SK-N-SH (cell line): ENCODE results near the gene ISX. TPM values are rescaled to one million over a fixed set of nuclear protein-coding genes. Genes with fewer than 3 reads are reported as not detected.

ENCODE experiments used
- CTCF ChIA-PET: fragments of 300-600, 350-600 bp; formaldehyde crosslinking; extraction: SDS; loops from one replicate; lab custom pipeline; 2021; lab: Yijun Ruan, JAX
- POLR2A ChIA-PET: fragments of 350-600 bp; sonication (Branson Sonifier 250); formaldehyde crosslinking; extraction: SDS; loops from one replicate; lab custom pipeline; 2020; ENCODE audit warnings: antibody characterized with exemption, inconsistent platforms; lab: Yijun Ruan, JAX
- DNase-seq: peaks from one replicate; pipeline ENCODE4 v3.0.0; 2012
- H2AFZ ChIP-seq: fragments of 200-600 bp; sonication (generic); 2 replicates; pipeline ENCODE4 v1.8.1; 2016; ENCODE audit warnings: antibody characterized with exemption, mild to moderate bottlenecking, low read depth
- H3F3A ChIP-seq: fragments of 200-600 bp; sonication (generic); replicated peaks from 2 replicates; pipeline ENCODE3; 2016; ENCODE audit warnings: antibody characterized with exemption, mild to moderate bottlenecking; ENCODE audit not compliant: insufficient read depth
- H3K27ac ChIP-seq, 2 experiments: fragments of 200-500 bp in 1 of 2; fragments of 200-600 bp in 1 of 2; sonication (Bioruptor generic) in 1 of 2; sonication (generic), shearing (Covaris generic) in 1 of 2; 2 replicates each; pipeline versions ENCODE4 v1.5.1 to v1.6.1; 2014 to 2016; ENCODE audit warnings: low read depth in 2 of 2, inconsistent platforms in 1 of 2, low read length in 1 of 2, mild to moderate bottlenecking in 1 of 2, mixed read lengths in 1 of 2
- H3K27me3 ChIP-seq: fragments of 200-600 bp; sonication (generic), shearing (Covaris generic); 2 replicates; pipeline ENCODE4 v1.6.1; 2016; ENCODE audit warnings: mixed run types; ENCODE audit not compliant: insufficient read depth
- H3K36me3 ChIP-seq, 2 experiments: fragments of 200-500 bp in 1 of 2; fragments of 200-600 bp in 1 of 2; sonication (Bioruptor generic) in 1 of 2; sonication (generic) in 1 of 2; replicated peaks in 1 of 2; 2 replicates each; pipeline versions ENCODE3 to v1.5.1; 2014 to 2016; ENCODE audit warnings: low read length in 1 of 2, mild to moderate bottlenecking in 1 of 2; ENCODE audit not compliant: insufficient read depth in 2 of 2, control insufficient read depth in 1 of 2
- H3K4me1 ChIP-seq, 2 experiments: fragments of 200-500 bp in 1 of 2; fragments of 200-600 bp in 1 of 2; sonication (Bioruptor generic) in 1 of 2; sonication (generic), shearing (Covaris generic) in 1 of 2; 2 replicates each; pipeline versions ENCODE4 v1.5.1 to v1.6.1; 2014 to 2016; ENCODE audit warnings: low read depth in 1 of 2, low read length in 1 of 2, mixed run types in 1 of 2; ENCODE audit not compliant: insufficient read depth in 2 of 2, control insufficient read depth in 1 of 2
- H3K4me2 ChIP-seq: fragments of 200-600 bp; sonication (generic), shearing (Covaris generic); 2 replicates; pipeline ENCODE4 v1.6.1; 2017; ENCODE audit warnings: mixed run types
- H3K4me3 ChIP-seq, 2 experiments: fragments of 200-500 bp in 1 of 2; fragments of 200-600 bp in 1 of 2; sonication (Bioruptor generic) in 1 of 2; sonication (generic), shearing (Covaris generic) in 1 of 2; 2 replicates each; pipeline versions ENCODE4 v1.5.1 to v1.8.1; 2014 to 2016; ENCODE audit warnings: low read depth in 2 of 2, inconsistent platforms in 1 of 2, low read length in 1 of 2, mild to moderate bottlenecking in 1 of 2, mixed read lengths in 1 of 2, moderate library complexity in 1 of 2
- H3K79me2 ChIP-seq: fragments of 200-600 bp; sonication (generic); 2 replicates; pipeline ENCODE4 v1.8.1; 2017; ENCODE audit warnings: mild to moderate bottlenecking; ENCODE audit not compliant: insufficient read depth
- H3K9ac ChIP-seq: fragments of 200-600 bp; sonication (generic); 2 replicates; pipeline ENCODE4 v1.6.1; 2017; ENCODE audit warnings: mixed run types
- H3K9me2 ChIP-seq: fragments of 200-600 bp; sonication (generic); 2 replicates; pipeline ENCODE4 v1.6.1; 2017; ENCODE audit warnings: mixed run types
- H3K9me3 ChIP-seq: fragments of 200-600 bp; sonication (generic); 2 replicates; pipeline ENCODE4 v1.6.1; 2017; ENCODE audit warnings: mixed run types, mild to moderate bottlenecking, moderate library complexity
- H4K20me1 ChIP-seq: fragments of 200-600 bp; sonication (generic); 2 replicates; pipeline ENCODE4 v1.6.1; 2017; ENCODE audit warnings: mild to moderate bottlenecking, mixed run types; ENCODE audit not compliant: insufficient read depth
- ELF1 ChIP-seq: IDR thresholded peaks from 2 replicates; pipeline ENCODE4 v1.4.0; 2012
- FOSL2 ChIP-seq: IDR thresholded peaks from 2 replicates; pipeline ENCODE4 v1.4.0; 2012; ENCODE audit warnings: low read depth, mild to moderate bottlenecking, moderate library complexity, borderline replicate concordance
- FOXM1 ChIP-seq: IDR thresholded peaks from 2 replicates; pipeline ENCODE4 v1.4.0; 2012; ENCODE audit warnings: low read depth, mild to moderate bottlenecking
- GATA2 ChIP-seq: sonication (generic); formaldehyde crosslinking; IDR thresholded peaks from 2 replicates; pipeline ENCODE4 v1.5.0; 2020; ENCODE audit warnings: mild to moderate bottlenecking, missing genetic modification reagents
- SMC3 ChIP-seq: IDR thresholded peaks from 2 replicates; pipeline ENCODE4 v1.6.1; 2012; ENCODE audit warnings: low read depth, low read length, improper control_type of control experiment
- TAF1 ChIP-seq: IDR thresholded peaks from 2 replicates; pipeline ENCODE4 v1.6.1; 2012; ENCODE audit warnings: low read depth, mild to moderate bottlenecking, low read length, moderate library complexity, borderline replicate concordance
- TCF12 ChIP-seq: IDR thresholded peaks from 2 replicates; pipeline ENCODE4 v1.4.0; 2012
- TEAD4 ChIP-seq: IDR thresholded peaks from 2 replicates; pipeline ENCODE4 v1.4.0; 2012; ENCODE audit warnings: mild to moderate bottlenecking, borderline replicate concordance; ENCODE audit not compliant: insufficient read depth
- WGBS: methylation state at CpG from one replicate; pipeline ENCODE4 v1.1.6; 2017; ENCODE audit warnings: low lambda C conversion rate; 5-methylcytosine and 5-hydroxymethylcytosine counted together
- polyA plus RNA-seq, 3 experiments: library from polyadenylated mRNA; depleted of rRNA; stranded (reverse); fragments of >200 nt; gene quantifications; 2 replicates each; pipeline ENCODE4 v1.2.3, GENCODE V29; 2012
- TF ChIP-seq, protein P1 (sequence below): IDR thresholded peaks from 2 replicates; pipeline ENCODE4 v1.6.1; 2012; ENCODE audit warnings: mild to moderate bottlenecking, low read depth, low read length, moderate library complexity

The ISX gene
- polyA plus RNA-seq, 1 of the 3 experiments (the other 2 are of a cell fraction), result not detected

DNA sequence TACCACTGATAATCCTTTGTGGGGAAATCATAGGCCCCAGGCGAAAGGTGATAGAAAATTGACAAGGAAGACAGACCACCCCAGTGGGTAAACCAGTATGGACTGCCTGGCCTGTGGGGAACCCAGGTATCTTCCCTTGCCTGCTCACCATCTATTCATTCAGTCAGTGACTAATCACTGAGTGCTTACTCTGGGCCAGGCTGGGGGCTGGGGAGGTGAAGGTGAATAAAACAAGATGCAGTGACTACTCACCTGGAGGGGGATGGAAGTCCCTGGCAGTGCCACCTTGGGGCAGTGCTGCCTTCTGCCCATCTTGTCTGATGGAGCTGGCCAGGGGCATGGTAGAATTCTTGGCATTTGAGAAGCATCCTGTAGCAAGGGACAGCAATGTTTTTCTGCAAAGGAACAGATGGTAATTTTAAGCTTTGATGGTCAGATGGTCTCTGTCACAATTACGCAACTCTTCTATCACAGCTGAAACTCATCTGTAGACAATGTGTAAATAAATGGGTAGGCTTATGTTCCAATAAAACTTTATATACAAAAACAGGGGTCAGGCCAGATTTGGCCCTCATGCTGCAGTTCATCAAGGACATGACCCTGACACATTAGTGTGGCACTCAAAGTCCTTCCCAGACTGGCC, 4.6 kb downstream of the ISX start:
- CTCF ChIA-PET, result interaction anchor here (1.1 to 1.2 kb wide), 2 partner anchors 84 to 959 kb away, joined by 3 to 4 read pairs; no protein-coding TSS in a partner anchor
- POLR2A ChIA-PET, result no interaction called here
- Histone ChIP-seq H3K27ac (no peak overlapping the region), H3K9me3 (no peaks in the 10 kb centered on the region), H3K27me3 (no peaks in the 10 kb centered on the region), H3K4me3 (no peak overlapping the region), H3K4me1 (no peaks in the 10 kb centered on the region)
- TF ChIP-seq TEAD4, result no peak
- no peak for TF ChIP-seq SMC3
- TF ChIP-seq TCF12, result no peak
- no peak for TF ChIP-seq GATA2
- TF ChIP-seq TAF1, result no peak
- TF ChIP-seq, protein P1, sequence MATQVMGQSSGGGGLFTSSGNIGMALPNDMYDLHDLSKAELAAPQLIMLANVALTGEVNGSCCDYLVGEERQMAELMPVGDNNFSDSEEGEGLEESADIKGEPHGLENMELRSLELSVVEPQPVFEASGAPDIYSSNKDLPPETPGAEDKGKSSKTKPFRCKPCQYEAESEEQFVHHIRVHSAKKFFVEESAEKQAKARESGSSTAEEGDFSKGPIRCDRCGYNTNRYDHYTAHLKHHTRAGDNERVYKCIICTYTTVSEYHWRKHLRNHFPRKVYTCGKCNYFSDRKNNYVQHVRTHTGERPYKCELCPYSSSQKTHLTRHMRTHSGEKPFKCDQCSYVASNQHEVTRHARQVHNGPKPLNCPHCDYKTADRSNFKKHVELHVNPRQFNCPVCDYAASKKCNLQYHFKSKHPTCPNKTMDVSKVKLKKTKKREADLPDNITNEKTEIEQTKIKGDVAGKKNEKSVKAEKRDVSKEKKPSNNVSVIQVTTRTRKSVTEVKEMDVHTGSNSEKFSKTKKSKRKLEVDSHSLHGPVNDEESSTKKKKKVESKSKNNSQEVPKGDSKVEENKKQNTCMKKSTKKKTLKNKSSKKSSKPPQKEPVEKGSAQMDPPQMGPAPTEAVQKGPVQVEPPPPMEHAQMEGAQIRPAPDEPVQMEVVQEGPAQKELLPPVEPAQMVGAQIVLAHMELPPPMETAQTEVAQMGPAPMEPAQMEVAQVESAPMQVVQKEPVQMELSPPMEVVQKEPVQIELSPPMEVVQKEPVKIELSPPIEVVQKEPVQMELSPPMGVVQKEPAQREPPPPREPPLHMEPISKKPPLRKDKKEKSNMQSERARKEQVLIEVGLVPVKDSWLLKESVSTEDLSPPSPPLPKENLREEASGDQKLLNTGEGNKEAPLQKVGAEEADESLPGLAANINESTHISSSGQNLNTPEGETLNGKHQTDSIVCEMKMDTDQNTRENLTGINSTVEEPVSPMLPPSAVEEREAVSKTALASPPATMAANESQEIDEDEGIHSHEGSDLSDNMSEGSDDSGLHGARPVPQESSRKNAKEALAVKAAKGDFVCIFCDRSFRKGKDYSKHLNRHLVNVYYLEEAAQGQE, result no peak
- no peak for TF ChIP-seq ELF1
- TF ChIP-seq, all 33 proteins: peak for 0
- Histone ChIP-seq H3K9ac (no peak overlapping the region), H3K9me2 (no peaks in the 10 kb centered on the region), H3F3A (no peaks in the 10 kb centered on the region), H2AFZ (no peak overlapping the region), H3K4me2 (no peak overlapping the region), H3K79me2 (no peaks in the 10 kb centered on the region), H3K36me3 (no peaks in the 10 kb centered on the region), H4K20me1 (no peaks in the 10 kb centered on the region)
- no peak for DNase-seq
- 43% methylated on average over 2 of the region's 2 CpGs for WGBS

DNA sequence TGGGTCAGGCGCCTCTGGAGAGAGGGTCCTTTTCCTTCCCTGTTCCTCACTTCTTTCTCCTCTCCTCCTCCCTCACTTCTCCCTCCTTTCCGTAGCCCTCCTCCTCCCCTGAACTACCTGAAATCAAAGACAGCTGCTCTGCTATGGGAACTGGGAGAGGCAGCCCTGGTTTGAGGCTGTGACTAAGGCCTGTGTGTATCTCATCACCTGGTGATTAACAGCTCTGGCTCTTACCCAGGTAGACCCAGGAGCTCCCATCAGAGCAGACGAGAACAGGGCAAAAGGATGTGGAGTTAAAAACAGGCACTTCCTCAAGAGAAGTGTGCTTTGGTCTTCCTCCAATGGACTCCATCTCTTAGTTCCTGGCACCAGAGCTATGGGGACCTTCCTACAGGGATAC, 5.8 kb downstream of the ISX start:
- H3K36me3 ChIP-seq, result no peaks in the 10 kb centered on the region
- no peaks in the 10 kb centered on the region for H4K20me1 ChIP-seq
- no peaks in the 10 kb centered on the region for H3K9me3 ChIP-seq
- WGBS, result 2% methylated on average over 3 of the region's 3 CpGs
- H3K27ac ChIP-seq, result no peak overlapping the region
- H3K4me3 ChIP-seq, result no peak overlapping the region
- H3K9ac ChIP-seq, result no peak overlapping the region
- no peak overlapping the region for H2AFZ ChIP-seq
- no peaks in the 10 kb centered on the region for H3K79me2 ChIP-seq
- DNase-seq, result no peak
- no peak overlapping the region for H3K4me2 ChIP-seq
- H3K4me1 ChIP-seq, result no peaks in the 10 kb centered on the region
- ChIA-PET POLR2A (no interaction called here), CTCF (interaction anchor here (0.7 to 1.2 kb wide), 3 partner anchors 29 to 960 kb away, joined by 3 to 4 read pairs (median 3); no protein-coding TSS in a partner anchor)
- no peaks in the 10 kb centered on the region for H3F3A ChIP-seq
- no peaks in the 10 kb centered on the region for H3K27me3 ChIP-seq
- no peaks in the 10 kb centered on the region for H3K9me2 ChIP-seq
- TF ChIP-seq TAF1 (no peak), SMC3 (no peak)

DNA sequence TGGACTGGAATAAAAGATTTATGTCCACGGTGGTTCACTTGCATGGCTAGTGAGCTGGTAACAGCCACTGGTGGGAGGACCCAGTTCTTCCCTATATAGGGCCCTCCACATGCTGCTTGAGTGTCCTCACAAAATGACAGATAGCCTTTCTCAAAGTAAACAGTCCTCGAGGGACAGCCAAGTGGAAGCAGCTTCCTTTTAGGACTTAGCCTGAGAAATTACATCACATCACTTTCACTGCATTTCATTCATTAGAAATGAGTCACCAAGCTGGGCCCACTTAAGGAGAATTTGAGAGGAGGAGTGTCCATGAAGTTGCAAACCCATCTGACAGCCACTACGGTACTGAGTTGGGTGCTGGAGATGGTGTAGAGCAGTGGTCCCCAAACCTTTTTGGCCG, 7.0 kb downstream of the ISX start:
- H3K4me3 ChIP-seq, result no peak overlapping the region
- TF ChIP-seq FOXM1, result no peak
- no peak for TF ChIP-seq FOSL2
- no peaks in the 10 kb centered on the region for H3K36me3 ChIP-seq
- no peak overlapping the region for H3K9ac ChIP-seq
- no peaks in the 10 kb centered on the region for H3K4me1 ChIP-seq
- DNase-seq, result no peak
- no peaks in the 10 kb centered on the region for H3K9me2 ChIP-seq
- 20% methylated on average over 4 of the region's 4 CpGs for WGBS
- no peaks in the 10 kb centered on the region for H3K27me3 ChIP-seq
- H3K79me2 ChIP-seq, result no peaks in the 10 kb centered on the region
- no peaks in the 10 kb centered on the region for H3K9me3 ChIP-seq
- no peak overlapping the region for H3K27ac ChIP-seq
- H4K20me1 ChIP-seq, result no peaks in the 10 kb centered on the region
- no peak overlapping the region for H2AFZ ChIP-seq
- ChIA-PET CTCF (no interaction called here), POLR2A (no interaction called here)
- H3F3A ChIP-seq, result no peaks in the 10 kb centered on the region
- no peak overlapping the region for H3K4me2 ChIP-seq
